Measurements from ENCODE around the gene GADD45B. TPM values are rescaled to one million over a fixed set of nuclear protein-coding genes. Genes with fewer than 3 reads are reported as not detected.
"Not testable (repeated sequence)": the region's sequence is repeated elsewhere in the genome, so short reads cannot be mapped to it uniquely, and the experiment has no call there.

GADD45B gene
- total and polyA plus RNA-seq, 5 donors from 2014 or later, result 53.4 to 191 (median 63.8) TPM

DNA sequence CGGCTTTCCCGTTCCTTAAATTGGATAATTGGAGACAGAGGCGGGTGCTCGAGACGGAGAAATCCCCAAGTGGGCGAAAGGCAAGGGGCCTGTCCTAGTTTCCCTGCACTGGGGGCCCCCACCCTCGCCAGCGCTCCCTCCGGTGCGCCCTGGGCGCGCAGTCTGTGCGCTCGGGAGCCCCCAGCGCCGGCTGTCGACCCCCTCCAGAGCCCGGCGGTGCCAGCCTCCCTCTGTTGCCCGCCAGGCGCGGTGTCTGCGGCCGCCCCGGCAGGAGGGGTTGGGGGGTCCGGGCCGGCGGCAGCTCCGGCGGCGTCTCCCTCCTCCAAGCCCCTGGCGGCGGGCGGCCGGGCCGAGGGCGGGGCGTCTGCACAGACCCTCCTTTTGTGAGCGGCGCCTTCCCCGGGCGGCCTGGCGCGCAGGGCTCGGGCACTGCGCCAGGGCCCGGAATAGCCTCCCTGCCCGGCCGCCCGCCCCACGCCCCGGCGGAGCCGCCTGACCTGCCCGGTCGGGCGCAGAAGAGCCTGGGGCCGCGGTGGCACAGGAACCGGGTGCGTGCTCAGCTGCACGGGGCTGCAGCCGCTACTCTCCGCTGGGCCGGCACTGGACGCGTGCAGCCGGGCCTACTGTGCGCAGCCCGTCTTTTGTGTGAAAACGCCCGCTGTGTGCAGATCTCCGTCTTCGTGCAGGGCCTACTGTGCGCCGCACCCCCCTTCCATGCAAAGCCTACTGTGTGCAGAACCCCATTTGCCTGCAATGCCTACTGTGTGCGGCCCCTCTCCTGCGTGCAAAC lies 13.2 kb downstream of the GADD45B start:
- peak overlapping the region in 1 of 3 donors; percentile 29 for H3K27ac Mint-ChIP-seq
- DNase-seq (no peak), ATAC-seq (ENCODE audit: low read depth in 2 of 2) (peak in 1 of 2 donors; percentile 15)
- Histone ChIP-seq H3K27ac (ENCODE audit: insufficient read depth, low read length, poor library complexity, severe bottlenecking) (no peak overlapping the region), H3K4me3 (ENCODE audit: low read depth, low read length) (no peak overlapping the region), H3K36me3 (ENCODE audit: control insufficient read depth, insufficient read depth, low read length) (no peaks in the 10 kb centered on the region), H3K9me3 (ENCODE audit: control insufficient read depth in 2 of 2, low read length in 2 of 2) (no peaks in the 10 kb centered on the region), H3K27me3 (ENCODE audit: control insufficient read depth, insufficient read depth, low read length) (peaks cover 14% of the 10 kb centered on the region), H3K4me1 (ENCODE audit: control insufficient read depth, insufficient read depth, low read length, poor library complexity, severe bottlenecking) (peaks cover 15% of the 10 kb centered on the region)
- peak overlapping the region; percentile 59 to 69 (median 64) for H3K4me3 Mint-ChIP-seq
- H3K36me3 Mint-ChIP-seq, result no peaks in the 10 kb centered on the region
- H3K27me3 Mint-ChIP-seq, result peaks cover 60% of the 10 kb centered on the region
- no peaks in the 10 kb centered on the region for H3K9me3 Mint-ChIP-seq
- H3K4me1 Mint-ChIP-seq, result peaks cover 0 to 40% (median 19%) of the 10 kb centered on the region in 4 donors

DNA sequence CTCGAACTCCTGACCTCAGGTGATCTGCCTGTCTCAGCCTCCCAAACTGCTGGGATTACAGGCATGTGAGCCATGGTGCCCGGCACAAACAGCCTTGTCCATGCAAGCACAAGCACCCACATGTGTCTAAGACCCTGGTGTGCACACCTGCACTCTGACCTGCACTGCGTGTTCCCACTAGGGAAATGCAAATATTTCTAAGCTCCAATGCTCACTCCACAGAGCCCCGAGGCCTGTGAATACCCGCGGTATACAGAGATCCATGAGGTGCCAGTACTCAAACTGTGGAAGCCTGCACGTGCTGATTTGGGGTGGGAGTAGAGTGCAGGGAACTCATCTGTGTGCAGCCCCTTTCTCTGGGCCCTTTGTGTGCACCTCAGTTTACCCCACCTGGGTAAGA lies 14.7 kb downstream of the GADD45B start:
- ATAC-seq (ENCODE audit: low read depth in 2 of 2), result no peak
- H3K4me3 Mint-ChIP-seq, result peak overlapping the region in 1 of 4 donors; percentile 21
- H3K9me3 Mint-ChIP-seq, result no peaks in the 10 kb centered on the region
- Histone ChIP-seq H3K27me3 (ENCODE audit: control insufficient read depth, insufficient read depth, low read length) (peaks cover 14% of the 10 kb centered on the region), H3K4me1 (ENCODE audit: control insufficient read depth, insufficient read depth, low read length, poor library complexity, severe bottlenecking) (peaks cover 28% of the 10 kb centered on the region), H3K9me3 (ENCODE audit: control insufficient read depth in 2 of 2, low read length in 2 of 2) (no peaks in the 10 kb centered on the region), H3K27ac (ENCODE audit: insufficient read depth, low read length, poor library complexity, severe bottlenecking) (no peak overlapping the region), H3K4me3 (ENCODE audit: low read depth, low read length) (no peak overlapping the region), H3K36me3 (ENCODE audit: control insufficient read depth, insufficient read depth, low read length) (no peaks in the 10 kb centered on the region)
- H3K36me3 Mint-ChIP-seq, result no peaks in the 10 kb centered on the region
- DNase-seq, result no peak
- no peak overlapping the region for H3K27ac Mint-ChIP-seq
- peaks cover 0 to 37% (median 22%) of the 10 kb centered on the region in 4 donors for H3K4me1 Mint-ChIP-seq
- peaks cover 56% of the 10 kb centered on the region for H3K27me3 Mint-ChIP-seq

DNA sequence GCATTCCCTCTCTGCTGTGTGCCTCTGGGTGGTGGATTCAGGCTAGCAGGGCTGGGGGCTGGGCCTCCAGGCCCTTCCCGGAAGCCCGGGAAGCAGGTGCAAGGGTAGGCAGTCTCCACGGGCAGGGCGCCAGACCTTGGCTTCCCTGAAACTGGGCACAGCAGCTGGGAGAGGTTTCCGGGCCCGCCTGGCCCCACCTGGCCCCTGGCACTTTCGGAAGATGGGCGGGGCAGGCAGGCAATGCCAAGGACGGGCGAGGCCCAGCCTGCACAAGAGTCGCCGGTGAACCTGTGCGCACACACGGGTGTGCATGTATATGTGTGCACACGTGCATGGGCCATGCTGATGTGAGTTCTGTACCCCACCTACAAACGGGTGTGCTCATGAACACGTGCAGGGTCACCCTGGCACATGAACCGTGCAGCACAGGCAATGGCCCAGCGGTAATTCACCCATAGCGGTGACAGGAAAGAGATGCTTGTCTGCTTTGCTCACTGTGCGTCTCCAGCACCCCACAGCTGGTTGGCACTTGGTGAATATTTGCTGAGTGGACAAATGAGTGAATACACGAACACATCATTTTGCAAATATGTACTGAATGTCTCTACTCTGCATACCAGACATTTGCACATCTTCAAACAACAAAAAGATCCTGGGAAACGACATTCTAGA lies 15.3 kb downstream of the GADD45B start:
- Histone ChIP-seq H3K4me3 (ENCODE audit: low read depth, low read length) (no peak overlapping the region), H3K27ac (ENCODE audit: insufficient read depth, low read length, poor library complexity, severe bottlenecking) (no peak overlapping the region), H3K36me3 (ENCODE audit: control insufficient read depth, insufficient read depth, low read length) (no peaks in the 10 kb centered on the region), H3K4me1 (ENCODE audit: control insufficient read depth, insufficient read depth, low read length, poor library complexity, severe bottlenecking) (peaks cover 33% of the 10 kb centered on the region), H3K9me3 (ENCODE audit: control insufficient read depth in 2 of 2, low read length in 2 of 2) (no peaks in the 10 kb centered on the region), H3K27me3 (ENCODE audit: control insufficient read depth, insufficient read depth, low read length) (peaks cover 14% of the 10 kb centered on the region)
- H3K9me3 Mint-ChIP-seq, result no peaks in the 10 kb centered on the region
- H3K36me3 Mint-ChIP-seq, result no peaks in the 10 kb centered on the region
- DNase-seq, result peak in 1 of 3 donors; percentile 53
- H3K27ac Mint-ChIP-seq, result no peak overlapping the region
- peaks cover 50% of the 10 kb centered on the region for H3K27me3 Mint-ChIP-seq
- H3K4me3 Mint-ChIP-seq, result peak overlapping the region in 2 of 4 donors; percentile 16 to 74
- no peak for ATAC-seq (ENCODE audit: low read depth in 2 of 2)
- H3K4me1 Mint-ChIP-seq, result peaks cover 0 to 41% (median 23%) of the 10 kb centered on the region in 4 donors

DNA sequence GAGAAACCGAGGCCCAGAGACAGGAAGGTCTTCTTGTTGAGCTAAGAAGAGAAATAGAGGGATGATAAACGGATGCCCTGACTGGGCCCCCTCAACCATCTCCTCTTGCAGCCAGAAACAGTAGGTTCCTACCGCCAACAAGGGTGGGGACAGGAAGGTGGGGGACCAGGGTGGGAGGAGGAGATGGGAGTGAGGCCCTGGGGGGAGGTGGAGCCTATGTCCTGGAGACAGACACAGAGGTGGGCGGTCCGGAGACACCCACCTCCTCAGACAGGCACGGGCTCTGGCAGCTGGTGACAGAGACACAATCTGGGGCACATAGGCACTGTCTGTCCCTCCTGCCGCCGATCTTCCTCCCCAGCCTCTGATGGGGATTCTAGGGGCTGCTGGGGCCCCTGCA lies 16.9 kb downstream of the GADD45B start:
- no peak for DNase-seq
- peaks cover 33% of the 10 kb centered on the region for H3K4me1 ChIP-seq (ENCODE audit: control insufficient read depth, insufficient read depth, low read length, poor library complexity, severe bottlenecking)
- peaks cover 14% of the 10 kb centered on the region for H3K27me3 ChIP-seq (ENCODE audit: control insufficient read depth, insufficient read depth, low read length)
- Mint-ChIP-seq H3K36me3 (no peaks in the 10 kb centered on the region), H3K4me1 (peaks cover 0 to 43% (median 26%) of the 10 kb centered on the region in 4 donors), H3K9me3 (no peaks in the 10 kb centered on the region), H3K27me3 (peaks cover 43% of the 10 kb centered on the region), H3K4me3 (peak overlapping the region; percentile 16 to 82 (median 54)), H3K27ac (no peak overlapping the region)
- H3K9me3 ChIP-seq (ENCODE audit: control insufficient read depth in 2 of 2, low read length in 2 of 2), result no peaks in the 10 kb centered on the region
- no peak for ATAC-seq (ENCODE audit: low read depth in 2 of 2)
- H3K36me3 ChIP-seq (ENCODE audit: control insufficient read depth, insufficient read depth, low read length), result no peaks in the 10 kb centered on the region
- no peak overlapping the region for H3K4me3 ChIP-seq (ENCODE audit: low read depth, low read length)
- no peak overlapping the region for H3K27ac ChIP-seq (ENCODE audit: insufficient read depth, low read length, poor library complexity, severe bottlenecking)

DNA sequence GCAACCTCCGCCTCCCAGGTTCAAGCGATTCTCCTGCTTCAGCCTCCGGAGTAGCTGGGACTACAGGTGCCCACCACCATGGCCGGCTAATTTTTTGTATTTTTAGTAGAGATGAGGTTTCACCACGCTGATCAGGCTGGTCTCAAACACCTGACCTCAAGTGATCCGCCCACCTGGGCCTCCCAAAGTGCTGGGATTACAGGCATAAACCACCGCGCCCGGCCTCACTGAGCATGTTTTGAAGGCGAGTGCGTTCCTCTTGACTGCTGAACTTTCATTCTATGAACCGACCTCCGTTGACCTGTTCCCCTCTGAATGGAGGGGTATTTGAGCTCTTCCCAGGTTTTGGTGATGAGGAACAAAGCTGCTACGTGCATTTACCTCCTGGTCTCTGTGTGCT lies 17.5 kb downstream of the GADD45B start:
- not testable (repeated sequence) for H3K27ac Mint-ChIP-seq; H3K36me3 Mint-ChIP-seq; H3K27ac ChIP-seq (ENCODE audit: insufficient read depth, low read length, poor library complexity, severe bottlenecking); H3K4me3 ChIP-seq (ENCODE audit: low read depth, low read length); H3K36me3 ChIP-seq (ENCODE audit: control insufficient read depth, insufficient read depth, low read length); H3K9me3 Mint-ChIP-seq; H3K9me3 ChIP-seq (ENCODE audit: control insufficient read depth in 2 of 2, low read length in 2 of 2); DNase-seq; ATAC-seq (ENCODE audit: low read depth in 2 of 2)
- peaks cover 14% of the 10 kb centered on the region for H3K27me3 ChIP-seq (ENCODE audit: control insufficient read depth, insufficient read depth, low read length)
- H3K4me1 ChIP-seq (ENCODE audit: control insufficient read depth, insufficient read depth, low read length, poor library complexity, severe bottlenecking), result peaks cover 32% of the 10 kb centered on the region
- H3K4me1 Mint-ChIP-seq, result peaks cover 0 to 41% (median 26%) of the 10 kb centered on the region in 4 donors
- peak overlapping the region in 3 of 4 donors; percentile 81 to 88 (median 82) for H3K4me3 Mint-ChIP-seq
- H3K27me3 Mint-ChIP-seq, result peaks cover 40% of the 10 kb centered on the region

DNA sequence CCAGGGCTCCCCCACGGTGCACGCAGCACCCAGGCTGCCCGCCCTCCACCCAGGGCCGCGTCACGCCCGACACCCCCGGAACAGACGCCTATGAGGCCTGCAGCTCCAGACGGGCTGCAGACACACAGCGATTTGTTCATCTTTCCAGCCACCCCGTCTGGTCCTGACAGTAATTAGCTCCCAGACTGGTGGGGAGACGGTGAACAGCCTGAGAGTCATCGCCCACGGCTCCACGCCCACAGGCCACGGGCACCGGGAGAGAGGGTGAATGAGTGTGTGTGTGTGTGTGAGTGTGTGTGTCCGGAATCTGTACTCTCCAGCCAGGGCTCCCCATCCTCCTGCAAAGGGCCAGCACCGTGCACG lies 18.1 kb downstream of the GADD45B start:
- Mint-ChIP-seq H3K27ac (no peak overlapping the region), H3K4me3 (peak overlapping the region; percentile 78 to 90 (median 84)), H3K9me3 (no peaks in the 10 kb centered on the region), H3K27me3 (peaks cover 36% of the 10 kb centered on the region), H3K36me3 (no peaks in the 10 kb centered on the region), H3K4me1 (peaks cover 0 to 40% (median 24%) of the 10 kb centered on the region in 4 donors)
- no peaks in the 10 kb centered on the region for H3K9me3 ChIP-seq (ENCODE audit: control insufficient read depth in 2 of 2, low read length in 2 of 2)
- H3K27me3 ChIP-seq (ENCODE audit: control insufficient read depth, insufficient read depth, low read length), result peaks cover 12% of the 10 kb centered on the region
- no peak for ATAC-seq (ENCODE audit: low read depth in 2 of 2)
- no peaks in the 10 kb centered on the region for H3K36me3 ChIP-seq (ENCODE audit: control insufficient read depth, insufficient read depth, low read length)
- DNase-seq, result no peak
- no peak overlapping the region for H3K27ac ChIP-seq (ENCODE audit: insufficient read depth, low read length, poor library complexity, severe bottlenecking)
- H3K4me3 ChIP-seq (ENCODE audit: low read depth, low read length), result no peak overlapping the region
- peaks cover 27% of the 10 kb centered on the region for H3K4me1 ChIP-seq (ENCODE audit: control insufficient read depth, insufficient read depth, low read length, poor library complexity, severe bottlenecking)

DNA sequence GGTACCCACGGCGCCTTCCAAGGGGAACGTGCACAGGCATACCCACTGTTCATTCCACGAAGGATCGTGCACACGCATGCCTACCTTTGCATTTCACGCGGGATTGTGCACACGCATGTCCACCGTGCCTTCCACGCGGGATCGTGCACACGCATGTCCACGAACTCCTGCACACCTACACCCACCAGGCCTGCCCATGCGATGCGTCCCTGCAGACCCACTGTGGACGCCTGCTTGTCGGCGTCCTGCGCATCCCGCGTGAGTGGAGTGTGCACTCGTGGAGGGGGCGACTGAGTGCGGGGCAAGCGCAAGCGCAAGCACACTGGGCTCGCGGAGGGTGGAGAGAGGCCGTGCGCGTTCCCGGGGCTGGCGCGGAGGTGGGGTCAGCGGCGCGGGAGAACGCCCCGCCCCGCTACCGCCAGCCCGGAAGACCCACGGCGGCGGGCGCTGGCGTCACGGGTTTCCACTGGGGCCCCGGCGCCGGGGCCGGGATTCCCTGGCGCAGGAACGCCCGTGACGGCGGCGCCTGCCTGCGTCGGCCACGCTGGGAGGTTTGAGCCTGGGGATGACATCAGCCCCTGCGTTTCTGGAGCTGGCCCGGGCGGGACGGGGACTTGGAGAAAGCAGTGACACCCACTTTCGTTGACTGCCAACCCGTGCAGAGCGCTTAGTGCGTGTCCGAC lies 18.7 kb downstream of the GADD45B start:
- DNase-seq (peak; percentile 22 to 60 (median 55)), ATAC-seq (ENCODE audit: low read depth in 2 of 2) (peak; percentile 62 to 68)
- H3K9me3 ChIP-seq (ENCODE audit: control insufficient read depth in 2 of 2, low read length in 2 of 2), result no peaks in the 10 kb centered on the region
- peaks cover 32% of the 10 kb centered on the region for H3K27me3 Mint-ChIP-seq
- no peaks in the 10 kb centered on the region for H3K36me3 Mint-ChIP-seq
- H3K4me1 ChIP-seq (ENCODE audit: control insufficient read depth, insufficient read depth, low read length, poor library complexity, severe bottlenecking), result peaks cover 22% of the 10 kb centered on the region
- no peaks in the 10 kb centered on the region for H3K36me3 ChIP-seq (ENCODE audit: control insufficient read depth, insufficient read depth, low read length)
- no peak overlapping the region for H3K27ac ChIP-seq (ENCODE audit: insufficient read depth, low read length, poor library complexity, severe bottlenecking)
- peak overlapping the region; percentile 78 to 90 (median 84) for H3K4me3 Mint-ChIP-seq
- peak overlapping the region in 2 of 3 donors; percentile 55 to 66 for H3K27ac Mint-ChIP-seq
- peaks cover 11% of the 10 kb centered on the region for H3K27me3 ChIP-seq (ENCODE audit: control insufficient read depth, insufficient read depth, low read length)
- peak overlapping the region; percentile 48 for H3K4me3 ChIP-seq (ENCODE audit: low read depth, low read length)
- H3K9me3 Mint-ChIP-seq, result no peaks in the 10 kb centered on the region
- peaks cover 0 to 39% (median 23%) of the 10 kb centered on the region in 4 donors for H3K4me1 Mint-ChIP-seq
